SU-DHL-6 (cell line): ENCODE data around the gene RORC.
"Not testable (repeated sequence)": the region's sequence is repeated elsewhere in the genome, so short reads cannot be mapped to it uniquely, and the experiment has no call there.

Experiments
- H2AFZ ChIP-seq: fragments of 200-600 bp; sonication (generic); 2 replicates; pipeline ENCODE4 v1.6.1; 2014; ENCODE audit warnings: low read depth, mild to moderate bottlenecking, moderate library complexity, mixed read lengths, antibody characterized with exemption, low read length; ENCODE audit not compliant: severe bottlenecking
- H3F3A ChIP-seq: fragments of 200-600 bp; shearing (Covaris generic); 2 replicates; pipeline ENCODE4 v1.6.0; 2016; ENCODE audit warnings: antibody characterized with exemption, mild to moderate bottlenecking; ENCODE audit not compliant: insufficient read depth
- H3K27ac ChIP-seq: fragments of 200-600 bp; sonication (generic); 2 replicates; pipeline ENCODE4 v1.5.1; 2016; ENCODE audit warnings: low read depth, mild to moderate bottlenecking, low read length, moderate library complexity, mixed read lengths
- H3K27me3 ChIP-seq: fragments of 200-600 bp; sonication (generic), shearing (Covaris generic); 2 replicates; pipeline ENCODE4 v1.6.0; 2014; ENCODE audit warnings: mild to moderate bottlenecking, low read length
- H3K36me3 ChIP-seq: fragments of 200-600 bp; sonication (generic); 2 replicates; pipeline ENCODE4 v1.6.1; 2014; ENCODE audit warnings: mild to moderate bottlenecking, low read length, mixed read lengths
- H3K4me2 ChIP-seq: fragments of 300-600, 200-600 bp; shearing (Covaris generic), sonication (generic); 2 replicates; pipeline ENCODE4 v1.6.0; 2014; ENCODE audit warnings: low read length, low read depth, mild to moderate bottlenecking; ENCODE audit not compliant: poor library complexity, severe bottlenecking
- H3K4me3 ChIP-seq: fragments of 200-600 bp; sonication (generic); 2 replicates; pipeline ENCODE4 v1.5.1; 2014; ENCODE audit warnings: antibody characterized with exemption, low read length, mild to moderate bottlenecking, mixed read lengths; ENCODE audit not compliant: insufficient read depth, poor library complexity, severe bottlenecking
- H3K79me2 ChIP-seq: fragments of 200-600 bp; sonication (generic); 2 replicates; pipeline ENCODE4 v1.6.1; 2014; ENCODE audit warnings: mild to moderate bottlenecking, low read length, moderate library complexity; ENCODE audit not compliant: insufficient read depth
- H3K9ac ChIP-seq: fragments of 200-600 bp; sonication (generic); 2 replicates; pipeline ENCODE4 v1.7.0; 2014; ENCODE audit warnings: mild to moderate bottlenecking, low read length
- H3K9me2 ChIP-seq: fragments of 200-600 bp; sonication (generic); replicated peaks from 2 replicates; pipeline ENCODE4 v1.6.1; 2014; ENCODE audit warnings: low read length; ENCODE audit not compliant: insufficient read depth
- H3K9me3 ChIP-seq: fragments of 200-600 bp; sonication (generic); 2 replicates; pipeline ENCODE4 v1.6.1; 2014; ENCODE audit warnings: low read length, mixed read lengths; ENCODE audit not compliant: insufficient read depth
- H4K20me1 ChIP-seq: fragments of 200-600 bp; sonication (generic); 2 replicates; pipeline ENCODE4 v1.6.1; 2014; ENCODE audit warnings: low read depth, mild to moderate bottlenecking, antibody characterized with exemption, low read length, moderate library complexity, mixed read lengths
- CTCF ChIP-seq: fragments of 200-600 bp; sonication (generic); IDR thresholded peaks from one replicate; pipeline ENCODE4 v1.5.1; 2017; ENCODE audit warnings: antibody characterized with exemption, mild to moderate bottlenecking, low read length, moderate library complexity; ENCODE audit not compliant: insufficient read depth, poor library complexity, severe bottlenecking
- EZH2phosphoT487 ChIP-seq: fragments of 200-600 bp; sonication (generic), shearing (Covaris generic); conservative IDR thresholded peaks from 2 replicates; pipeline ENCODE4 v1.6.1; 2018; ENCODE audit warnings: mild to moderate bottlenecking, antibody characterized with exemption, low read length, moderate library complexity, mixed read lengths

Gene RORC

GRCh38 chr1:151783796-151784195 is 47.8 kb downstream of the RORC start:
- Histone ChIP-seq H2AFZ (no peak overlapping the region), H3K4me3 (no peak overlapping the region), H3F3A (no peaks in the 10 kb centered on the region), H3K36me3 (no peaks in the 10 kb centered on the region), H4K20me1 (no peaks in the 10 kb centered on the region), H3K4me2 (no peak overlapping the region), H3K27ac (no peak overlapping the region), H3K9me3 (no peaks in the 10 kb centered on the region), H3K9ac (no peak overlapping the region), H3K79me2 (no peaks in the 10 kb centered on the region), H3K9me2 (no peaks in the 10 kb centered on the region), H3K27me3 (no peaks in the 10 kb centered on the region)
- TF ChIP-seq EZH2phosphoT487 (no peak), CTCF (no peak)

DNA sequence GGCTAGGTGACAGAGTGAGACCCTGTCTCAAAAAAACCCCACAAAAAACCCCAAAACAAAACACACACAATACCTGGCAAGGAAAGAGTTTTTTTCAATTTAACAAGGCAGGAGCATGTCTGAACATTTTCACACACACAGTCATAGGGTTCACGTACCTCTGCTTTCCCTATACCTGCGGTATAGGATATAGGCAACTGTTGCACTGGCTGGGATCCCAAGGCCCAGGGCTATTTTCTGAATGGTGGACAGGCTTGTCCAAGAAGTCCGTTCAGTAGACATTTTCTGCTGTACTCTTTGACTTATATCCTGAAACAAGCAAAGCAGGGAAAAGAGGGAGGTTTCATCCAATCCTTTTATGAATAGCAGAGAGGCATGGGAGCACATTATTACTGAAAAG is 48.9 kb downstream of the RORC start:
- no peak overlapping the region for H3K4me2 ChIP-seq
- H3K36me3 ChIP-seq, result no peaks in the 10 kb centered on the region
- no peak overlapping the region for H3K9ac ChIP-seq
- no peak overlapping the region for H3K4me3 ChIP-seq
- H3K9me2 ChIP-seq, result no peaks in the 10 kb centered on the region
- H3K9me3 ChIP-seq, result no peaks in the 10 kb centered on the region
- no peaks in the 10 kb centered on the region for H3F3A ChIP-seq
- TF ChIP-seq EZH2phosphoT487 (no peak), CTCF (no peak)
- H4K20me1 ChIP-seq, result no peaks in the 10 kb centered on the region
- no peak overlapping the region for H2AFZ ChIP-seq
- H3K79me2 ChIP-seq, result no peaks in the 10 kb centered on the region
- no peak overlapping the region for H3K27ac ChIP-seq
- H3K27me3 ChIP-seq, result no peaks in the 10 kb centered on the region

GRCh38 chr1:151782026-151782425 is 49.6 kb downstream of the RORC start:
- not testable (repeated sequence) for H3K36me3 ChIP-seq, H3K4me2 ChIP-seq, H3K9ac ChIP-seq, H3K9me2 ChIP-seq, H4K20me1 ChIP-seq, H3F3A ChIP-seq, H2AFZ ChIP-seq, H3K27ac ChIP-seq, H3K27me3 ChIP-seq, H3K9me3 ChIP-seq, H3K4me3 ChIP-seq, H3K79me2 ChIP-seq

DNA sequence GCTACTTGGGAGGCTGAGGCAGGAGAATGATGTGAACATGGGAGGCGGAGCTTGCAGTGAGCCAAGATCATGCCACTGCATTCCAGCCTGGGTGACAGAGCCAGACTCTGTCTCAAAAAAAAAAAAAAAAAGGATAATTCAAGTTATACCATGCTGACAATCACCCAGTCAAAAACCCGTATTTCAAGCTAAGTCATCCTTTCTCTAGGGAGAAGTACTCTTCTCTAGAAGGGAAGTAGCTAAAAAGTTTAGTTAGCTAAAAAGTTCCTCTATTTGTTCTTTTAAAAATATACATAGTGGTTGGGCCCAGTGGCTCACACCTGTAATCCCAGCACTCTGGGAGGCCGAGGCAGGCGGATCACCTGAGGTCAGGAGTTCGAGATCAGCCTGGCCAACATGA is 50.9 kb downstream of the RORC start:
- H3K36me3 ChIP-seq, H3F3A ChIP-seq, H3K9ac ChIP-seq, H4K20me1 ChIP-seq, H3K79me2 ChIP-seq, H3K27ac ChIP-seq, H3K9me2 ChIP-seq, H3K4me3 ChIP-seq, H2AFZ ChIP-seq, H3K4me2 ChIP-seq, H3K27me3 ChIP-seq, H3K9me3 ChIP-seq: not testable (repeated sequence)
